Glutamatergic neuron (in vitro differentiated cells): ENCODE data around the gene SLC36A3. TPM values are rescaled to one million over a fixed set of nuclear protein-coding genes. Genes with fewer than 3 reads are reported as not detected.

Source experiments
- DNase-seq: peaks from one replicate; pipeline ENCODE4 v3.0.0; 2022
- H3K27ac Mint-ChIP-seq: one replicate; pipeline ENCODE4 v1.8.0; 2020; ENCODE audit warnings: mild to moderate bottlenecking, mixed read lengths, inconsistent platforms; ENCODE audit not compliant: unreplicated experiment
- H3K27me3 Mint-ChIP-seq: one replicate; pipeline ENCODE4 v1.8.0; 2020; ENCODE audit warnings: mild to moderate bottlenecking, moderate library complexity, mixed read lengths, inconsistent platforms; ENCODE audit not compliant: unreplicated experiment
- H3K36me3 Mint-ChIP-seq: one replicate; pipeline ENCODE4 v1.8.0; 2020; ENCODE audit warnings: mild to moderate bottlenecking, mixed read lengths, inconsistent platforms; ENCODE audit not compliant: unreplicated experiment
- H3K4me1 Mint-ChIP-seq: one replicate; pipeline ENCODE4 v1.8.0; 2020; ENCODE audit warnings: mild to moderate bottlenecking, low read depth, mixed read lengths, inconsistent platforms; ENCODE audit not compliant: unreplicated experiment
- H3K4me3 Mint-ChIP-seq: one replicate; pipeline ENCODE4 v1.8.0; 2020; ENCODE audit warnings: mild to moderate bottlenecking, mixed read lengths, inconsistent platforms; ENCODE audit not compliant: unreplicated experiment
- H3K9me3 Mint-ChIP-seq: one replicate; pipeline ENCODE4 v1.8.0; 2020; ENCODE audit warnings: mild to moderate bottlenecking, moderate library complexity, mixed read lengths, inconsistent platforms; ENCODE audit not compliant: unreplicated experiment
- total RNA-seq: library from RNA; stranded (reverse); fragmentation: NEBNext Ultra II Directional; extraction: Animal tissue kit (Norgen Biotek cat#: 25700); gene quantifications from one replicate; pipeline ENCODE4 v1.2.1, GENCODE V29; 2021; ENCODE audit not compliant: unreplicated experiment
- TF ChIP-seq, protein P1 (sequence below): fragments of 200-600 bp; sonication (generic); IDR thresholded peaks from one replicate; pipeline ENCODE4 v1.5.0; 2021; ENCODE audit not compliant: partially characterized antibody, unreplicated experiment

SLC36A3 gene
- total RNA-seq, 1 donor from 2014 or later: not detected

DNA sequence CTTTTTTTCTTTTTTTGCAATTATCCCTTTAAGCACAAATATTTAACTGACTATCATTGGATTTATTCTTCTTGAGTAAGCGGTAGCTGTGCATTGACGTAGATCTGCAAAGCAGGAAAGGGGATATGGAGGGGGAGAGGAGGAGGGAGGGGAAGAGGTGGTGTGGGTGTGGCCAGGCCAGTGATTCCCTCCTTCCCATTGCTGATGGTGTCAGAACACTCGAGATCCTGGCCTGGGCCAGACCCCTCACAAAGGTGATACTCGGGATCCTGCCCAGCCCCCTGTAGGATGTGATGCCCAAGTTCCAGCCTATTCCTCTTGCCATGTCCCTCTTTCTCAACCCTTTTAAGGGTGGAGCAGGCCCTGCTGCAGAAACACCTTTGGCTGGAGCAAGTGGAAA is 9.9 kb downstream of the SLC36A3 start:
- DNase-seq: no peak

DNA sequence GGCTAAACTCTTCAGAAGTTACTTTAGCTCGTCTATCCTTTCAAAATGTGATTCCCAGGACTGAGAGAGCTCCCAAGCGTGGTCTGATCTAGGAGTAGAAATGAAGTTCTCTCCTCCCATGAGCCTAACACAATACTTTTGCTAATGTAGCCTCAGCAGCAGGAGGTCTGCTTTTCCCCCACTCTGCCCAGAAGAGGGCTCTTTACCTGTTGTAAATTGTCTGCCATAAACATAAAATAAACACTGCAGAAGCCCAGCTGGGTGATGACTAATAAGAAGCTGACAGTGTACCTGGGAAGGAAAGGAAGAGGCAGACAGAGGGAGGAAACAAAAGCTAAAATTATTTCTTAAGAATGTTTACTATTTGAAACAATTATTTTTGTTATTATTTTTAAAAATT is 15.4 kb downstream of the SLC36A3 start:
- no peaks in the 10 kb centered on the region for H3K36me3 Mint-ChIP-seq
- TF ChIP-seq, protein P1, sequence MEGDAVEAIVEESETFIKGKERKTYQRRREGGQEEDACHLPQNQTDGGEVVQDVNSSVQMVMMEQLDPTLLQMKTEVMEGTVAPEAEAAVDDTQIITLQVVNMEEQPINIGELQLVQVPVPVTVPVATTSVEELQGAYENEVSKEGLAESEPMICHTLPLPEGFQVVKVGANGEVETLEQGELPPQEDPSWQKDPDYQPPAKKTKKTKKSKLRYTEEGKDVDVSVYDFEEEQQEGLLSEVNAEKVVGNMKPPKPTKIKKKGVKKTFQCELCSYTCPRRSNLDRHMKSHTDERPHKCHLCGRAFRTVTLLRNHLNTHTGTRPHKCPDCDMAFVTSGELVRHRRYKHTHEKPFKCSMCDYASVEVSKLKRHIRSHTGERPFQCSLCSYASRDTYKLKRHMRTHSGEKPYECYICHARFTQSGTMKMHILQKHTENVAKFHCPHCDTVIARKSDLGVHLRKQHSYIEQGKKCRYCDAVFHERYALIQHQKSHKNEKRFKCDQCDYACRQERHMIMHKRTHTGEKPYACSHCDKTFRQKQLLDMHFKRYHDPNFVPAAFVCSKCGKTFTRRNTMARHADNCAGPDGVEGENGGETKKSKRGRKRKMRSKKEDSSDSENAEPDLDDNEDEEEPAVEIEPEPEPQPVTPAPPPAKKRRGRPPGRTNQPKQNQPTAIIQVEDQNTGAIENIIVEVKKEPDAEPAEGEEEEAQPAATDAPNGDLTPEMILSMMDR: no peak
- H3K27me3 Mint-ChIP-seq: no peaks in the 10 kb centered on the region
- no peak overlapping the region for H3K27ac Mint-ChIP-seq
- no peak for DNase-seq
- H3K4me3 Mint-ChIP-seq: no peak overlapping the region
- H3K9me3 Mint-ChIP-seq: peaks cover 3% of the 10 kb centered on the region
- H3K4me1 Mint-ChIP-seq: no peaks in the 10 kb centered on the region

More for the DNA sequence above, 9.9 kb downstream of the SLC36A3 start:
- Mint-ChIP-seq H3K27me3 (peaks cover 7% of the 10 kb centered on the region), H3K27ac (no peak overlapping the region), H3K36me3 (no peaks in the 10 kb centered on the region), H3K4me3 (no peak overlapping the region), H3K9me3 (no peaks in the 10 kb centered on the region), H3K4me1 (no peaks in the 10 kb centered on the region)
- TF ChIP-seq, protein P1: no peak

DNA sequence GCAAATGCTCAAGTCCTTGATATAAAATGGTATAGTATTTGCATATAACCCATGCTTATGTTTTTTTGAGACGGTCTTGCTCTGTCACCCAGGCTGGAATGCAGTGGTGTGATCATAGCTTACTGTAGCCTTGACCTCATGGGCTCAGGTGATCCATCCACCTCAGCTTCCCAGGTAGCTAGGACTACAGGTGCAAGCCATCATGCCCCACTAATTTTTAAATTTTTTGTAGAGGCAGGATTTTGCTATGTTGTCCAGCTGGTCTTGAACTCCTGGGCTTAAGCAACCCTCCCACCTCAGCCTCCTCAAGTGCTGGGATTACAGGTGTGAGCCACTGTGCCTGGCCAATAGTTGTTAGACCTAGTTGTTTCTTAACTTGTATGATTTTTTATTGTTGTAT is 17.3 kb downstream of the SLC36A3 start:
- TF ChIP-seq, protein P1: no peak
- H3K36me3 Mint-ChIP-seq: no peaks in the 10 kb centered on the region
- DNase-seq: no peak
- peaks cover 3% of the 10 kb centered on the region for H3K9me3 Mint-ChIP-seq
- no peaks in the 10 kb centered on the region for H3K27me3 Mint-ChIP-seq
- no peak overlapping the region for H3K27ac Mint-ChIP-seq
- no peak overlapping the region for H3K4me3 Mint-ChIP-seq
- H3K4me1 Mint-ChIP-seq: no peaks in the 10 kb centered on the region

DNA sequence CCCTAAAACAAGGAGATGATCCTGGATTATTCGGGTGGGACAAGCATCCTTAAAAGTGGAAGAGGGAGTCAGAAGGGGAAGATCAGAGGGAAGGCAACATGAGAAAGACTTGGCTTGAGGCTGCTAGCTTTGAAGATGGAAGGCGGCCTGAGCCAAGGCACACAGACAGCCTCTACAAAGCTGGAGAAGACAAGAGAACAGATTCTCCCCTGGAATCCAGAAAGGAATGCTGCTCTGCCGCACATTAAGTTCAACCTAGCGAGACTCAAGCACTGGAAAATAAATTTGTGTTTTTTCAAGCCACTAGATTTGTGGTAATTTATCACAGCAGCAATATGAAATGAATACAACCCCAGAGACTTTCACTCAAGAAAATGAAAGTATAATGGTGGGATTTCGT is 17.9 kb downstream of the SLC36A3 start:
- Mint-ChIP-seq H3K4me1 (no peaks in the 10 kb centered on the region), H3K27me3 (no peaks in the 10 kb centered on the region), H3K36me3 (no peaks in the 10 kb centered on the region), H3K27ac (no peak overlapping the region), H3K9me3 (peaks cover 3% of the 10 kb centered on the region), H3K4me3 (no peak overlapping the region)
- TF ChIP-seq, protein P1: no peak
- no peak for DNase-seq

DNA sequence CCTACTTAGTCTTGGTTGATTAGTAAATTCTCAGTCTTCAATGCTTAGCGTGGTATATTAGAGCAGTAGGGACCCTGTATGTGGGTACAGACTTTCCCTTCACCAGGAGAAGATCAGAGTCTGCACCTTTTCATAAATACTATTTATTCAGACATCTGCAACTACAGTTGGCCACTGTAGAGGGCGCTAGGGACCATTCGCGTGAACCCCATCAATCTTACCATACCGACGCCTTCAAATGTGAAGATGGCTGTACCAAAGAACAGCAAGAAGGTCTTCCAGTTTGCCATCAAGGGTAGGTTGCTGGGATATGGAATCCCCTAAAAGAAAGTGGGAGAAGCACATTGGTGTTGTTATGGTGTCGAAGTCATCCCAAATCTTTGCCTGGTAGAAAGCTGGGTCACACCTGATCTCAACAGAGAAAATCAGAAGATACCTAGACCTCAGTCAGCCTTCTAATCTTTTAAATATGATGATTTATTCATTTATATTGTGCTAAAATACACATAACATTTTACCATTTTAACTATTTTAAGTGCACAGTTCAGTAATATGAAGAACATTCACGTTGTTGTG is 19.1 kb downstream of the SLC36A3 start:
- Mint-ChIP-seq H3K4me1 (no peaks in the 10 kb centered on the region), H3K36me3 (no peaks in the 10 kb centered on the region), H3K27me3 (no peaks in the 10 kb centered on the region), H3K4me3 (no peak overlapping the region), H3K27ac (no peak overlapping the region), H3K9me3 (peaks cover 3% of the 10 kb centered on the region)
- no peak for DNase-seq
- TF ChIP-seq, protein P1: no peak
